ENCODE results near the gene RGPD4.

Gene RGPD4

DNA sequence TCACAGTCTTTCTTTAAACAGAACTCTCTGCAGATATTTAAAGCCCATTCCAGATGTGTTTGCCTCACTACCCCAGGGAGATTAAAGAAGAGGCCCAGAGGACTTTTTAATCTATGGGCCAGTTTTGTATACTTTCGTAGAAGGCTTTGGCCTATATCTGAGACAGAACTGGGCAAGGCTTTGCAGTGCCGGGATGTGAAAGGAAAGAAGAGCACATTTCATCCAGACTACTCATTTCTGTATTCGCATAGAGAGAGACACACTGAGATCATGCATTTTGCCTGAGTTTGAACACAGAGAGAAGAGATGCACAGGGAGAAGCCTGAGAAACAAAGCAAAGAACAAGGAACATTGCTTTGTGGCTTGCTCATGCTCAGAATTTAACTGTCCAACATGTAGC lies 104.7 kb downstream of the RGPD4 start:
- DNase-seq (ENCODE audit: low read depth), result no peak
- no peak overlapping the region for H3K4me3 ChIP-seq (ENCODE audit: low read depth, low read length)
- TF ChIP-seq, protein P1, sequence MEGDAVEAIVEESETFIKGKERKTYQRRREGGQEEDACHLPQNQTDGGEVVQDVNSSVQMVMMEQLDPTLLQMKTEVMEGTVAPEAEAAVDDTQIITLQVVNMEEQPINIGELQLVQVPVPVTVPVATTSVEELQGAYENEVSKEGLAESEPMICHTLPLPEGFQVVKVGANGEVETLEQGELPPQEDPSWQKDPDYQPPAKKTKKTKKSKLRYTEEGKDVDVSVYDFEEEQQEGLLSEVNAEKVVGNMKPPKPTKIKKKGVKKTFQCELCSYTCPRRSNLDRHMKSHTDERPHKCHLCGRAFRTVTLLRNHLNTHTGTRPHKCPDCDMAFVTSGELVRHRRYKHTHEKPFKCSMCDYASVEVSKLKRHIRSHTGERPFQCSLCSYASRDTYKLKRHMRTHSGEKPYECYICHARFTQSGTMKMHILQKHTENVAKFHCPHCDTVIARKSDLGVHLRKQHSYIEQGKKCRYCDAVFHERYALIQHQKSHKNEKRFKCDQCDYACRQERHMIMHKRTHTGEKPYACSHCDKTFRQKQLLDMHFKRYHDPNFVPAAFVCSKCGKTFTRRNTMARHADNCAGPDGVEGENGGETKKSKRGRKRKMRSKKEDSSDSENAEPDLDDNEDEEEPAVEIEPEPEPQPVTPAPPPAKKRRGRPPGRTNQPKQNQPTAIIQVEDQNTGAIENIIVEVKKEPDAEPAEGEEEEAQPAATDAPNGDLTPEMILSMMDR (IDR thresholded peaks at IDR 0.05; ENCODE audit: low read depth, low read length, missing control alignments), result no peak

DNA sequence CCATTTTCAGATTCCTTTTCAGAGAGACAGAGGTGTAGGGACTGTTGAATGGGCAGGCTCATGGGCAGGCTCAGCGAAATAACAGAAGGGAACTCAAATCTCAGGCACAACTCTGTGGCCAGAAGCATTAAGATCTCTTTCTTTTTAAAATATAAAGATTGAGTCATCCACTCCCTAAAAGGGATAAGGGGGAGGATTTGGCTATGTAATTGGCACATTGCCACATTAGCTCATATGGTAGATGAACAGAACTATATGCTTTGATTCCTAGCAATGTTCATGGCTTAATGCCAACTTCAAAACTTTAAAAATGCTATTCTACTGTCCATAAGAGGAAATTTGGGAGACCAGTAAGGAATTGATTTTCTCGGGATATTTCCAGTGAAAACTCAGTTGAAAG lies 105.8 kb downstream of the RGPD4 start:
- DNase-seq (ENCODE audit: low read depth), result no peak
- no peak overlapping the region for H3K4me3 ChIP-seq (ENCODE audit: low read depth, low read length)
- TF ChIP-seq, protein P1 (IDR thresholded peaks at IDR 0.05; ENCODE audit: low read depth, low read length, missing control alignments), result no peak

DNA sequence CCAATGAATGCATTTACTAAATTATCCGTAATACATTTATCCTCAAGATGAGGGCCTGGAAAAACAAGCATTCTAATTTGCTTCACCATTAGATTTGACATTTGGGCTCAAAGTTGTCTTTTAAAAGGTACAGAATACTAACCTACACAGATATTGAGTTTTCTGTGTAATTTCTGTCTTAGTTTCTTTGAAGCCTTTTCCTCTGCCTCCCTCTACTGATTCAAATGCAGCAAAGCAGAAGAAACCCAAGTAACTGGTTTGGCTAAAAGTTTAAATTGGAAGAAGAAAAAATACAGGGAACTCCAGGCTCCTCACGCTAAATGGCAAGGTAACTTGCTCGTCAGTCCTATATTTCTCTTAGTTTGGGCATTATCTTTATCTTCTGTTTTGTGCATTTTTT lies 106.3 kb downstream of the RGPD4 start:
- TF ChIP-seq, protein P1 (IDR thresholded peaks at IDR 0.05; ENCODE audit: low read depth, low read length, missing control alignments), result no peak

DNA sequence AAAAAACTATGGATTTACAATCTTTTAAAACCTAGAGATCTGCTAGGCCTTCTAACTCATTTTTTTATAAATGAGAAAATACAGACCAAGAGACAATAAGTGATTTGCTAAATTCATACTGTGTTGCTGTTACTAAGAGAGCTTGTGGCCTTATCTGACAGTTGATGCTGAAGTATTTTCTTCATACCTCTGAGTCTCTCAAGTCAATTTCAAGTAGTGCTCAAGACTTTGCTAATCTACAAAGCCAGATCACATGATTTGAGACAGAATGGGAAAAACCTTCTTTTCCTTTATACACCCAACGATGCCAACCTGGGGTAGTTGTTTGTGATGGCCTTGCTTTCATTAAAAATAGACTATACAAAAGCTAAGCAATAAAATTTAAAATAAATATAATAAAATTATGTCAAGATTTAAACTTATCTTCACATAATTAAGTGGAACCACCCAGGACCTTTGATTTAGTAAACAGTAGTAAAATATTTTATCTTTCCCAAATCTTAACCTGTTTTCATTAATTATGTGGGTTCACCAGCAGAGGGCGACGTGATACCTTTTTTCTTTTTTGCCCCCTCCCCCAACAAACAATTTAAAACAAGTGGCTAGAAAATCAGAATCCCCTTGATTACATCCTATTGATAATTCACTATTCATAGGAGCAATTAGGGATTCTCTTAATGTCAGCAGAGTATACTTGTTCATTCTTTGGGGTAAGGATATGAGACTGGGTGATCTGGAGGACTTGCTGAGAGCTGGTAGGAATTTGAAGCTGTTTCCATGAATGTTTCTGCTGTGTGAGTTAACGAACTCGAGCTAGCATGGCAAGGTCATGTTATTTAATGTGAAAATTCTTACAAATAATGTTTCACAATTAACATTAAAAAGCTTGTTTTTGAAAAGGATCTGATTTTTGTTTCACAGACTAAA lies 110.0 kb downstream of the RGPD4 start:
- H3K4me3 ChIP-seq (ENCODE audit: low read depth, low read length), result no peak overlapping the region
- no peak for DNase-seq (ENCODE audit: low read depth)
- TF ChIP-seq, protein P1 (IDR thresholded peaks at IDR 0.05; ENCODE audit: low read depth, low read length, missing control alignments), result peak; percentile 35

More for the DNA sequence above, 106.3 kb downstream of the RGPD4 start:
- no peak for DNase-seq (ENCODE audit: low read depth)
- no peak overlapping the region for H3K4me3 ChIP-seq (ENCODE audit: low read depth, low read length)
